ENCODE results near the gene TMBIM6.

Gene TMBIM6

DNA sequence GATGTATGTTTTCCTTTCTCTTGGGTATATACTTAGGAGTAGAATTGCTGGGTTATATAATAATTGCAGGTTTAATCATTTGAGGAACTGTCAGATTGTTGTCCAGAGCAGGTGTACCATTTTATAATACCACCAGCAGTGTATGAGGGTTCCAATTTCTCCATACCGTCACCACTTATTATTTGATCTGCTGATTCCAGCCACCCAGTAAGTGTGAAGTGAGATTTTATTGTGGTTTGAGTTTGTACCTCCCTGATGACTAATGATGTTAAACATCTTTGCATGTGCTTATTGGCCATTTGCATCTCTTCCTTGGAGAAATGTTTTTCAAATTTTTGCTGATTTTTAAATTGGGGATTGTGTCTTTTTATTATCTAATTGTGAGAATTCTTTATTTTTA lies 71.8 kb downstream of the TMBIM6 start:
- no peak for DNase-seq (ENCODE audit: extremely low read depth, low read depth)
- TF ChIP-seq, protein P1, sequence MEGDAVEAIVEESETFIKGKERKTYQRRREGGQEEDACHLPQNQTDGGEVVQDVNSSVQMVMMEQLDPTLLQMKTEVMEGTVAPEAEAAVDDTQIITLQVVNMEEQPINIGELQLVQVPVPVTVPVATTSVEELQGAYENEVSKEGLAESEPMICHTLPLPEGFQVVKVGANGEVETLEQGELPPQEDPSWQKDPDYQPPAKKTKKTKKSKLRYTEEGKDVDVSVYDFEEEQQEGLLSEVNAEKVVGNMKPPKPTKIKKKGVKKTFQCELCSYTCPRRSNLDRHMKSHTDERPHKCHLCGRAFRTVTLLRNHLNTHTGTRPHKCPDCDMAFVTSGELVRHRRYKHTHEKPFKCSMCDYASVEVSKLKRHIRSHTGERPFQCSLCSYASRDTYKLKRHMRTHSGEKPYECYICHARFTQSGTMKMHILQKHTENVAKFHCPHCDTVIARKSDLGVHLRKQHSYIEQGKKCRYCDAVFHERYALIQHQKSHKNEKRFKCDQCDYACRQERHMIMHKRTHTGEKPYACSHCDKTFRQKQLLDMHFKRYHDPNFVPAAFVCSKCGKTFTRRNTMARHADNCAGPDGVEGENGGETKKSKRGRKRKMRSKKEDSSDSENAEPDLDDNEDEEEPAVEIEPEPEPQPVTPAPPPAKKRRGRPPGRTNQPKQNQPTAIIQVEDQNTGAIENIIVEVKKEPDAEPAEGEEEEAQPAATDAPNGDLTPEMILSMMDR (IDR thresholded peaks at IDR 0.05; ENCODE audit: low read depth, low read length): no peak

Data from AG09319 (cell line).